ENCODE data around the gene MAGI3.
"Not testable (repeated sequence)": the region's sequence is repeated elsewhere in the genome, so short reads cannot be mapped to it uniquely, and the experiment has no call there.

The MAGI3 gene

DNA sequence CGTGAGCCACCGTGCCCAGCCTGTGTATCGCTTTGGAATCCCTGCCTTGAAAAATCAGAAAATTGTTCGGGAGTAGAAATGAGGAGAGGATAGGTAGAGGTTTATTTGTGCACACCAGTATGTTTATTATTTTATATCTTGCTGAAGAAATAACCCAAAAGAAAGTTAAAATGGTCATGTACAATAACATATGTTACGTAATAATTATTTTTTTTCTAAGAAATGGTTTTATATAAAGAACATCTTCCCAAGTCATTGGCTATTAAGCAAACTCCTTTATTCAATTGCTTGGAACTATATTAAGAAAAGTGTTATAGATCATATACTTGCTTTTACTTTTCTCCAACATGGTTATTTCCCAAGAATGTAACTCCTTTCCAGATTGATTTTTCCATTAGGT is 197.2 kb downstream of the MAGI3 start:
- no peak for DNase-seq

DNA sequence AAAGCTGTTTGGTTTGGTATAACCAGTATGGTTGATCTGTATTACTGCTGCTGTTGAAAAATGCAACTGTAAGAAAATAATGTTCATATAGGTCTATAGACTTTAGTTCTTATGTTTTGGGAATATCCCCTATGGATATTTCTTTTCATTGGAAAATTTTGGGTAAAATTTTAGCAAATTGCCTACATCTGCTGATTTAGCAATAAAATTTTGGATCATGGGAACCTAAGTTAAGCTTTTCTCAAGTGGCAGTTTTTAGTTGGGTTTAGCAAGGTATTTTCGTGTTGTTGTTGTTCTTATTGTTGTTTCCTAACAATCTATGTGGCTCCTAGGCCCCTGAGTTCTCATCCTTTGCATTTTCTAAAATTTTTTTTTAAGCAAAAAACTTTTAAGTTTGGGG is 201.9 kb downstream of the MAGI3 start:
- no peak for DNase-seq

DNA sequence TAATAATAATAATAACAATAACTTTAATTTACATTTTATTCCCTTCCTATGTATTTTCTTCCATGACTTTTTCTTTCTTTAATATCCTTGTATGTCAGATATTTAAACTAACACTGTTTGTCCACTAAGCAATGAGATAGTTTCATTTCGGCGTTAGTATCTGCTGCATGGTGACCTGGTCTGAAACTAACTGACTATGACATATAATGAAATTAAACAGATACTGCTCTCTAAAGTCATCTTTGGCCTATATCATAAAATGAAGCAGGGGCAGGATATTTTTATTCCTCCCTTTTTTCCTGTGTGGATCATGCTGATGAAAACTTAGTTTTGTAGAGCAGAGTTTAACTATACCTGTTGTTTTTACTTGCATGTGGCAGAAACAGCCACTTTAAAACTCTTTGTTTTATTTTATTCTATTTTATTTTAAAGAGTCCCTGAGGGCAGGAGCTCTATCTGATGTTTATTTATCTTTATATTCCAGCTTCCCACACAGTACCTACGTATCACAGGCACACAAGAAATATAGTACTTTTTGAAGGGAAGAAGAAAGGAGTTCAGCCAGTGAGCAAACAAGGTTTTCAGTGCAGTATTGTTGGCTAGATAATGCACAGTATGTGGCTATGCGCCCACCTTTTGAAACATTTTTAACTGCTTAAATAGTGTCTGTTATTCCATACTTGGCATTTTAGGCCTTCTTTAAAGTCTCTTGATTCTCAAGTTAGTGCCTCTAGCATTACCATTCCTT is 203.4 kb downstream of the MAGI3 start:
- no peak for DNase-seq

DNA sequence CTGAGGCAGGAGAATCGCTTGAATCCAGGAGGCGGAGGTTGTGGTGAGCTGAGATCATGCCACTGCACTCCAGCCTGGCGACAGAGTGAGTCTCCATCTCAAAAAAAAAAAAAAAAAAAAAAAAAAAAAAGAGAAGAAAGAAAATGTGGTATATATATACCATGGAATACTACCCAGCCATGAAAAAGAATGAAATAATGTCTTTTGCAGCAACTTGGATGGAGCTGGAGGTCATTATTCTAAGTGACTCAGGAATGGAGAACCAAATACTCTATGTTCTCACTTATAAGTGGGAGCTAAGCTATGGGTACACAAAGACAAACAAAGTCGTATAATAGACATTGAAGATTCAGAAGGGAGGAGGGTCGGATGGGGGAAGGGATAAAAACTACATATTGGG is 214.2 kb downstream of the MAGI3 start:
- not testable (repeated sequence) for DNase-seq

DNA sequence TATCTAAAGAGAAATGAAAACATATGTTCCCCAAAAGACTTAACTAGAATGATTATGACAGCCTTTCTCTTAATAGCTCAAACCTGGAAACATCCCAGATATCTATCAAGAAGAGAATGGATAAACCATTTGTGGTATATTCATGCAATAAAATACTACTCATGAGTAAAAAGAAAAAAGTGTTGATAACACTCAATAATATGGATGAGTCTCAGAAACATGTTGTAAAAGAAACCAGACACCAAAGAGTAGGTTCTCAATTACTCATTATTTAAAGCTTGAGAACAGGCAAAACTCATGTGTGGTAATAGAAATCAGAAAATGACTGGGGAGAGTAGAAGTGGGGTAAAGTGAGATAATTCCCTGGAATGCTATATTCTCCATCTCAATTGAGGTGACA is 214.8 kb downstream of the MAGI3 start:
- DNase-seq: no peak

DNA sequence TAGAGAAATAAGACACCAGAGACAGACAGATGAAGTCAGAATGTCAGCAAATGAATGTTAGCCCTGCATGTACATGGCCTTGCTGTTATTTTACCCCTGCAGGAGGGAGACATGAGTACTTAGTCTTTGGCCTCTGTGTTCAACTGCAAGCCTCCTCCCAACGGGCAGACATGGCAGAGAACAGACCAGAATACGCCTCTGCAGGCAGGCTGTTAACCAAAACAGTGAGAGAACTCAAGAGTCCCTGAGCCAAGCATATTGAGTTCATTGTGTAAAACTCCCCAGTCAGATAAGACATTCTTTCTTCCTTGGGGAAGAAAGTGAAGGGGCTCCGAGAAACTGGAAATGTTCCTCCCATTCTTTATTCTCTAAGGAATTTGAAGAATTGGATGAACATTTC is 218.1 kb downstream of the MAGI3 start:
- no peak for DNase-seq

DNA sequence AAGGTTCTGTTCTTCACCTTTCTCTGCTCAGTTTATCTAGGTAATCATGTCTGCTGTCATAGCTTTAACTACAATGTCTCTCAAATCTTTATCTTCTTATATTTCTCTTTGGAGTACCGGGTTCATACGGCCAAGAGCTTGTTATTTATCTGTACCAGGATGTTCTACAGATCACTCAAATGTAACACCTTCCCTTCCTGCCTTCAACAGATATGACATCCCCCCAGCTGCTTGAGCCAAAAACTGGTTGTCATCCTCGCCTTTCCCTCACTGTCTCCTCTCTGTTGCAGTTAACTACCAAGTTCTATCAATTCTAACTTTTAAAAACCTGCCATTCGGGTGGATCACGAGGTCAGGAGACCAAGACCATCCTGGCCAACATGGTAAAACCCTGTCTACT is 220.1 kb downstream of the MAGI3 start:
- no peak for DNase-seq

DNA sequence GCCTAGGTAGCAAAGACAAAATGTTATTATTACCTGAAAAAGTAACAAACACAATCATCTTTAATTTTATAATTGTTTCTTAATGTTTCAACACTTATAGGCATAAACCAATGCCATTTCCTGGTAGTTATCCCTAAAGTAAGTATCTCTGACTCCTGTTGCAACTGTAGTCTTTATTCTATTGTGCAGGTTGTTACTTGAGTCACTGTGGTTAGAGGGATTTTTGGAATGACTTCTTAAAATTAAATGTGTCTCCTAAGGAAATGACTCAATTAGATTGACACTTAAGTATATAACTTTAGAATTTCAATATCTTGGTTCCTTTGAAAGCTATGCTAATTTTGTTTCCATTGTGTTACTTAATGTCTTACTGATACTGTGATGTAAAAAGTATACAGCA is 225.1 kb downstream of the MAGI3 start:
- no peak for DNase-seq

DNA sequence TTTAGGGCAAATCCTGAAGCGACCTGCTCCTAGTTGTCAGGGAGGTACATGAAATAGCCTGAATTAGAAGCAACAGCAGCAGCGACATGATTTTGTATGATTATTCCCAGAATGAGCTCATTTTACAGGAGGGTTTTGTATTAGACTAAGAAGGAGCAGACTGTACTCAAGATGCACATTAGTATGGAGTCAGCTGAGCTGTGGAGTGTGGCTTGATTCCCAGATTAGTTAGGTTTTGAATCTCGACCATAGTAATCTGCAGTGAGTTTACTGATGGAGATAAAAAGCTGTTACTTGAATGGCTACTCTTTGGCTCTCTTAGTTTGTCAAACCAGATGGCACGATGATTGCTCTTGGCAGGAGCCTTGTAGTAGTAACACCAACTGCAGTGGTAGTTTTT is 225.8 kb downstream of the MAGI3 start:
- DNase-seq: no peak

DNA sequence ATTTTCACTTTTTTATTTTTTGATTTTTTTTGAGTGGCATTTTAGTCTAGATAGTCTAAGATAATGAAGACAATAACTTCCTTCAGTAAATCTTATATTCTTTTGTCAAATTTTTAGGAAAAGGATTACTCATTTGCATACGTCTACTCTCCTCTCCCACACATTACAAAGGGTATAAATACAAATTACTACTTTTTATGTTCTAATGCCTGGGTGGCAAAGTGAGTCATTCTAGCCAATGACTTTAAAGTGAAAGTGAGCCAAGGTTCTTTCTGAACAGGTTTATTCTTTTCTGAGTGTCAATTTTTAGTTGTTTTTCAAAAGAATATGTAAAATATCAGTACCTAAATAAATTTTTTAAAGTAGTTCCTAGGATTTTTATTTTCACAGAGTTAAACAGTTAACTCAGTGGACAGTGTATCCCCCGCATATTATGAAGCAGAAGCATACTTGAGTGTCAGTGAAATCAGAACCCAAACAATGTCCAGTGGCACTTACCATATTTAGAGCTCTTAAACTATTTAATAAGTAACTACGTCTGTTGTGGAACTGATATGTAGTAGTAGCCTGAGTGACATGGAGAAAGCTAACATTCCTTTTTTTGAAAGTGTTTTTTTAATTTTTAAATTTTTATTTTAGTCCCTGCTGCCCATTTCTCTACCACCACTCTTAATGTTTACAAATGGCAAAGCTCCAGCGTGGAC is 227.3 kb downstream of the MAGI3 start:
- no peak for DNase-seq

DNA sequence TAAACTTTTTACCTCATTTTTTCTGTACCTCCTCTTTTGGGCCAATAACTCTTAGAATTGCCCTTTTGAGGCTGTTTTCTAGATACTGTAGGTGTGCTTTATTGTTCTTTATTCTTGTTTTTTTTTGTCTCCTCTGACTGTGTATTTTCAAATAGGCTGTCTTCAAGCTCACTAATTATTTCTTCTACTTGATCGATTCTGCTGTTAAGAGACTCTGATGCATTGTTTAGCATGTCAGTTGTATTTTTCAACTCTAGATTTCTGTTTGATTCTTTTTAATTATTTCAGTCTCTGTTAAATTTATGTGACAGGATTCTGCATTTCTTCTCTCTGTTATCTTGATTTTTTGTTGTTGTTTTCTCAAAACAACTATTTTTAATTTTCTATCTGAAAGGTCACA is 238.7 kb downstream of the MAGI3 start:
- no peak for DNase-seq

DNA sequence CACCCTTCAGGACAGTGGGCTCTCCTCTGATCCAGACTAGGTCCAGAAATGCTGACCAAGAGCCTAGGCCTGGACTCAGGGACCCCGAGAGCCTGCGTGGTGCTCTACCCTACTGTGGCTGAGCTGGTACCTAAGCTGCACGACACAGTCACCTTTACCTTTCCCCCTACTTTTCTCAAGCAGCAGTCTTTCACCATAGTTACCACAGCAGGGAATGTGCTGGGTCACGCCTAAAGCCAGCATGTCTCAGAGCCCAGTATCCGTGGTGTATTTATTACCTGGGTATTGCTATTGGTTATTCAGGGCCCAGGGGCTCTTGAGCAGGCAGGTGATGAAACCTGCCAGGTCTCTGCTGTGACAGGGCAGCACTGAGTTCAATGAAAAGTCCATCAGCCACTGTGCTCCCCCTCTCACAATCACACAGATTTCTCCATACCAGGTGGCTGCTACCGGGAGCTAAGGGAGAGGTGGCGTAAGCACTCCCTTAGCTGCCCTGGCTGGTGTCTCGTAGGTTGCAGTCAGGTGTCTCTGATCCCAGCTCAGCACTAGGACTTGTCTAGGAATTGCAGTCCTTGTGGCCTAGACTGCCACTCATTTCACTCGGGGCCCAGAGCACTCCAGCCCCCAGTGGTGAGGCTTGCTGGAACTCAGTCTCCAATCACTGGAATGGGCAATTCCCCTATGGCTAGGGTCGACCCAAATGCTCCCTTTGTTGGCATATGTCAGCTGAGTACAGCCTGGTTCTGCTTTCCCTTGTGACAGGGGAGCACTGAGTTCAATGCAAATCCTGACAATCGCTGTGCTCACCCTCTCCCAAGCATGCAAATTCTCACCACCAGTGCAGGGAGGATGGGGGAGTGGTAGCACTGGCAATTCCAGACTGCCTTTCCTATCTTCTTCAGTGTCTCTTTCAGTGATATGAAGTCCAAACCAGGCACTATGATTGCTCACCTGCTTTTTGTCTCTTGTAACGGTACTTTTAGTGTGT is 240.3 kb downstream of the MAGI3 start:
- no peak for DNase-seq

DNA sequence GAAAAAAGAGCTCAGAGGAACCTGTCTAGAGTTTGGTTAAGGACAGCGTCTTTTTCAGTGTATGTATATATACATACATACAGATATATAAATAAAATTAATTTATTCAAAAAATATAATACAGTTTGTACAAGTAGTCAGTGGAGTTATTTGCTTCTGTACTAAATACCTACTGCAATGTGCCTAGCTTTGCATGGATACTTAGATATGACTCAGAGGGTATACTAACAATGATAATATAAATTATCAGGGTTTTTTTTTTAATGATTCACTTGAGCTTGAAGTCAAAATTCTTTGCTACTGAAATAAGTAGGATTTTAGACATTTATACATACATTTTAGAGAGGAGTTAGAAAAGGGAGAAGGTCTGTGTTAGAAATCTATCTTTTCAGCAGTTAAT is 251.1 kb downstream of the MAGI3 start:
- DNase-seq: no peak

DNA sequence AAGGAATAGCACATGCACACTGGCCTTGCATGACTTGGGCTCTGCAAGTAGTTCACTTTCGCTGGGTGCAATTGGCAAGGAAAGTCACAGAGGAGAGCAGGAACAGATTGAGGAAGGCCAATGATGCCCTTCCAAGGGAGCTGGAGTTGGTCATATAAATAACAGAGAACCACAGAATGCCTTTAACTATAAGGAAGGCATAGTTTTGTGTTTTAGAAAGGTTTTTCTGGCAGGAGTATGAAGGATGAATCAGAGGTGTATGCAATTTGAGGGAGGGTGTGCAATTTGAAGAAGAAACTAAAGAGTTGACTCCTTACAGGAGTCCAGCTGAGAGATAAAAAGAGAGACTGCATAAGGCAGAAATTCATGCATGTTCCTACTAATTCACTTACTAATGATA is 256.8 kb downstream of the MAGI3 start:
- no peak for DNase-seq

DNA sequence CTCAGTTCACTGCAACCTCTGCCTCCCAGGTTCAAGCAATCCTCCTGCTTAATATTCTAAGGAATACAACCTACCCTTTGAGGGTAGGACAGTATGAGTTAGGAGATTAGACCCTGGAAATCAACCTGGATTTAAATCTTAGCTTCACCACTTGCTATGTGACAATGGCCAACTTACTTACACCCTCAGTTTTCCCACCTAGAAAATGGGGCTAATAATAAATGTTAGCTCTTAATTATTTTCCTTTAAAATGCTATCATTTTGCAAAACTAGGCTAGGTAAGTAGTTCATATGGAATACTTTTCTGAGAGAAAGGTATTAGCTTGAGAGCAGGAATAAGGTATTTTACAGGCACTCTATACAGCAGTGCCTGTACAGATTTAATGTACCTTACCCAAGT is 258.2 kb downstream of the MAGI3 start:
- DNase-seq: no peak

DNA sequence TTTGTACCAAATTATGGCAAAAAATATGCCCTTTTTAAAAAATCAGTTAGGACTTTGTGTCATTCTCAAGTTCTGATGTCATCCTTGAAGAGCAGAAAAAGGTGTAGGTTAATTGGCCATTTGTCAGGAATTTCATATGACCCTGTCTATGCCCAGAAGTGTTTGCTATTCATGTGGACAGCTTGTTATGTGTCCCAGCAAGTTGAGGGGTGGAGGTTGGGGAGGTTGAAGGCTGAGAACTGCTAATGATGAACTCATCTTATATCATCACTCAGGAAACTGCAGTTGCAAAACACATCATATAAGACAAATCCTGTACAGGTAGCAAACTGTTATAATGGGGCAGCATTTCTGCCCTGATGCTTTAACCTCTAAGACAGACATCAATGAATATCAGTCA is 262.5 kb downstream of the MAGI3 start:
- DNase-seq: no peak

DNA sequence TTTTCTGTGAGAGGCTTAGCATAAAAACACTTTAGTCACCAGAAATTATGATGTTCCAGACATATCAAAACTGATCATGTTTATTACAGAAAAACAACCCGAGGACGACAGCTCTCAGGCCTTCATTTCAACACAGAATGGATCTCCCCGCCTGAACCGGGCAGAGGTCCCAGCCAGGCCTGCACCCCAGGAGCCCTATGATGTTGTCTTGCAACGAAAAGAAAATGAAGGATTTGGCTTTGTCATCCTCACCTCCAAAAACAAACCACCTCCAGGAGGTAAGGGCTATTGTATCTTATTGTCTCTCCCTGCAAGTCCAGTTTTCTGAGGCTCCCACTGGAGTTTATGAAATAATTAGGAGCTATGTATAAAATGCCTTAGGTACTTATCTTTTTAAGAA is 263.4 kb downstream of the MAGI3 start:
- DNase-seq: no peak

DNA sequence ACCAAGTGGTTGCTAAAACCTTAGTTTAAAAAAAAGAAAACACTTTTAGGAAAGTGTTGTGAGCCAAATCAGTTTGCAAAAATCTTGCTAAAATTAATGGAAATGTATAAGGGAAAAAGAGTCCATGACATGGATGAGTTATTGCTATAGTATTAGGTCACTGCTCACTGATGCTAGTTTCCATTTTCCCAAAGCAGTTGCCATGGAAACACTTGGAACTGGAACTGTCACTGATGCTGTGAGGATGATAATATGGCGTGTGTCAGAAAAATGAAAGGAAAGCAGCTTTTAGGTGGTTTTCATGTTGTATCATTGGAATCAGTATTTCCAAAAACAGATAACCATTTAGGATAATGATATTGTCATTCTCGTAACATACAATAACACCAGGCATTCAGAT is 264.6 kb downstream of the MAGI3 start:
- no peak for DNase-seq

DNA sequence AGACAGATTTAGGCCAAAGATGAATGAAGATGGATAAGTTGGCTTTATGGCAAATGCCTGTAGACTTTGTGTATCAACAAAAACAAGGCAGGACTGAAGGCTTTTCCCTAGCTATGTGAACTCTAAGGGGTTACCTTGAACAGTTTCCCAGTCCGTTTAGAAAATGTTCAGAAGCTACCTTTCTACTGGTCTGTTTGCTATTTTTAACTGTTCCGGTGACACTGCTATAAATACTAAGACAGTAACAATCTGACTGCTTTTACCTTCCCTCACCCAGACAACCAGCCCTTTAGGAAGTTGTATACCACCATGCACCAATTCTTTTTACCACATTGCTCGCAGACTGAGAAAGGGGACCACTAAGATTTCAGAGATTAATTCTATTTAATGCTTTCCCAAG is 266.8 kb downstream of the MAGI3 start:
- no peak for DNase-seq

DNA sequence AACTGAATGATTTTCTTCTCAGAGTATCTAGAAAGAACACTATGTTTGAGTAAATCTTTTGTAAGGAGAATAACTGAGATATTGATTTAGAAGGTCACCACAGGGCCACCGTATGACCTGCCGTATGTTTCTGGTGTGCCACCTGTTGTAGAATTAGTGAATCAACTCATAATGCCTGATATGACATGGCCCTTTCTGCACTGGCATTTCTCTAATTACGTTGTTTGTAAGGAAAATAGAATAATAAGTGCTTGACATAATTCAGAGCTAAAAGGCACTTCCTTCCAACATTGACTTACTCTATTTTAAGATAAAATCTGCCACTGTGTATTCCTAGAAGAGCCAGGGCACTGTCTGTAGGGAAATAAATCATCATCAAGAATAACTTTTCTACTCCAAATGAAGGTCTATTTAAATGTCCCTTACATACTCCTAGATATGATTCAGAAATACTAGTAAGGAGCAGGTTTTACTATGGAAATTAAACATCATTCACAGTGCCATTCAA is 267.3 kb downstream of the MAGI3 start:
- DNase-seq: no peak

DNA sequence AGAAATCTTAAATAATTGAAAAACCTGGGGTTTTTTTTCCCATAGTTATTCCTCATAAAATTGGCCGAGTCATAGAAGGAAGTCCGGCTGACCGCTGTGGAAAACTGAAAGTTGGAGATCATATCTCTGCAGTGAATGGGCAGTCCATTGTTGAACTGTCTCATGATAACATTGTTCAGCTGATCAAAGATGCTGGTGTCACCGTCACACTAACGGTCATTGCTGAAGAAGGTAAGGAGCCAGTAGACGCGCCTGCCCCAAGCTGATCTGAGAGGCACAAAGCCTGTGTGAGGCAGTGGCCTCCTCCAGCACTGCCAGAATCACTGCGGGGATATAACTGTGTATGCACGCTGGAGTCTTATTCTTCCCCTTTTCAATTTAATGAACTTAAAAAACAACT is 268.7 kb downstream of the MAGI3 start:
- no peak for DNase-seq

DNA sequence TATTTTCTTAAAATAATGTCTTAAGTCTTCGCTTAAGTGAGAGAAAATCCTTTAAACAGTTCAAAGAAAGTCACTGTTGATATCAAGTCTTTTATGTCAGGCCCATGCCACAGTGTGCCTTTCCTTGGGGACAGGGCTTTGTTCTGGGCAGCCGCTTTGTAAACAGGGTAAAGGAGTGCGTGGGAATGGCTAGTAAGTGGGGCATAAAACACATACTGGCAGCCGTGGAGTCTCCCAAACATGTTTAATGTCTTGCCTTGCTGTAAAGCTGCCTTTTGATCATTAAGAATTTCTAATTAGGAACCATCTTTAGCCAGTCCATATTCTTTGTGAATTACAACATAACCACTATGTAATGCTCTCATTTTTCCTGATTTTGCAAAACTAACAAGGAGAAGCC is 269.2 kb downstream of the MAGI3 start:
- no peak for DNase-seq

DNA sequence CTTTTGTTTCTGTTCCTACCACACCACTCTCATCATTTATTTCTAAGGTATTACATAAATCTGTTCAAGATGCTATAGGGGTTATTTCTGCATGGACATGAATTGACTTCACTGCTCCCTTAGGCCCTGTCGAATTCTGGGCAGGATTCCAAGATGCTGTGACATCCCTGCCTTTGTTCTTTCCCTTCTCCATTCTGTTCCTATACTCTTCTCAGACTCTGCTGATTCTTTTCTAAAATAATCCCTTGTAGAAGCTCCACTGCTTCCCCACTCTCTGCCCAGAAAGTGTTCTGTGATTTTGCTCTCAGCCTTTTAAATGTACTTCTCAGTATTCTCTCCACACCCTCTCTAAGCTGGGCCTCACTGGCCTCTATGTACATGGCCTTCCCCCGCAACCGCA is 269.8 kb downstream of the MAGI3 start:
- DNase-seq: no peak

DNA sequence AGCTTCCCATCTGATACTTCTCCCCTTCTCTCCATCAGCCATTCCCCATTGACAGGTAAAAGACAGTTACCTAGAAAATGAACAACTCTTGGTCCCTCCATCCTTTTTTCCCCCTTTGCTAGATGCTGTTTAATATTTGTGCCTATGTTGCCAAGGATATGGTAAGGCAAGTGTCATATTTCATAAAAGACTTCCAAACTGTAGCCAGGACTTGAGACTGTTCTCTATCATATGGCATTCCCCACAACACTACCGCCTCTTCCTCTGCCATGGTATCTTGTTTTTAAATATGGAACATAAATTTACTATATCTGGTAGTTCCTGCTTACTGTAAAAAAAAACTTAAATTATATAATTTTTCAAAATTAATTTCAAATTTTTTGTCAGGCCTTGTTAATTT is 271.8 kb downstream of the MAGI3 start:
- DNase-seq: no peak
